ENCODE measurements around the gene KRT83.

KRT83 gene

GRCh38 chr12:52364901-52365489 is 43.8 kb upstream of the KRT83 start:
- Mint-ChIP-seq H3K4me3 (no peak overlapping the region), H3K27ac (no peak overlapping the region), H3K36me3 (ENCODE audit: low read depth) (no peaks in the 10 kb centered on the region), H3K4me1 (peaks cover 5% of the 10 kb centered on the region), H3K9me3 (no peaks in the 10 kb centered on the region), H3K27me3 (ENCODE audit: low read depth, poor library complexity) (peaks cover 4% of the 10 kb centered on the region)
- no peak for DNase-seq
- TF ChIP-seq CTCF (IDR thresholded peaks at IDR 0.05), result no peak

GRCh38 chr12:52364061-52364460 is 42.9 kb upstream of the KRT83 start:
- Mint-ChIP-seq H3K27me3 (ENCODE audit: low read depth, poor library complexity) (peaks cover 4% of the 10 kb centered on the region), H3K4me1 (peaks cover 5% of the 10 kb centered on the region)

GRCh38 chr12:52363111-52363679 is 42.0 kb upstream of the KRT83 start:
- no peak for TF ChIP-seq CTCF (IDR thresholded peaks at IDR 0.05)
- H3K27me3 Mint-ChIP-seq (ENCODE audit: low read depth, poor library complexity), result peaks cover 4% of the 10 kb centered on the region
- H3K9me3 Mint-ChIP-seq, result no peaks in the 10 kb centered on the region
- H3K27ac Mint-ChIP-seq, result no peak overlapping the region
- H3K36me3 Mint-ChIP-seq (ENCODE audit: low read depth), result no peaks in the 10 kb centered on the region
- no peak for DNase-seq
- no peak overlapping the region for H3K4me3 Mint-ChIP-seq
- peaks cover 5% of the 10 kb centered on the region for H3K4me1 Mint-ChIP-seq

More at GRCh38 chr12:52364061-52364460, 42.9 kb upstream of the KRT83 start:
- no peak for TF ChIP-seq CTCF (IDR thresholded peaks at IDR 0.05)
- no peaks in the 10 kb centered on the region for H3K9me3 Mint-ChIP-seq
- H3K36me3 Mint-ChIP-seq (ENCODE audit: low read depth), result no peaks in the 10 kb centered on the region
- H3K27ac Mint-ChIP-seq, result no peak overlapping the region
- DNase-seq, result no peak
- H3K4me3 Mint-ChIP-seq, result no peak overlapping the region

GRCh38 chr12:52362118-52362726 is 41.0 kb upstream of the KRT83 start:
- H3K36me3 Mint-ChIP-seq (ENCODE audit: low read depth), result no peaks in the 10 kb centered on the region
- H3K27ac Mint-ChIP-seq, result no peak overlapping the region
- H3K9me3 Mint-ChIP-seq, result no peaks in the 10 kb centered on the region
- H3K4me3 Mint-ChIP-seq, result no peak overlapping the region
- peaks cover 8% of the 10 kb centered on the region for H3K27me3 Mint-ChIP-seq (ENCODE audit: low read depth, poor library complexity)
- H3K4me1 Mint-ChIP-seq, result peaks cover under 1% of the 10 kb centered on the region
- peak; percentile 18 for TF ChIP-seq CTCF (IDR thresholded peaks at IDR 0.05)
- DNase-seq, result no peak

- no peaks in the 10 kb centered on the region for H3K4me1 Mint-ChIP-seq
- H3K27me3 Mint-ChIP-seq (ENCODE audit: low read depth, poor library complexity), result peaks cover 8% of the 10 kb centered on the region
- H3K9me3 Mint-ChIP-seq, result no peaks in the 10 kb centered on the region
- no peak overlapping the region for H3K4me3 Mint-ChIP-seq
- DNase-seq, result no peak
- TF ChIP-seq CTCF (IDR thresholded peaks at IDR 0.05), result no peak
- H3K27ac Mint-ChIP-seq, result no peak overlapping the region
- H3K36me3 Mint-ChIP-seq (ENCODE audit: low read depth), result no peaks in the 10 kb centered on the region
Measured at GRCh38 chr12:52361553-52361952, 40.4 kb upstream of the KRT83 start.

Measured in nephron progenitor cell (in vitro differentiated cells).